Fibroblast of lung (primary cell): ENCODE measurements around the gene MTX2.

Experiments used
- CTCF ChIP-seq, 2 donors: IDR thresholded peaks in 1 of 2; conservative IDR thresholded peaks in 1 of 2; 1 replicate in 1 of 2; 2 replicates in 1 of 2; pipeline ENCODE4 v1.5.1; 2011 to 2012; ENCODE audit warnings: low read length in 2 of 2, control low read depth in 1 of 2, inconsistent platforms in 1 of 2, low read depth in 1 of 2, mild to moderate bottlenecking in 1 of 2
- EZH2 ChIP-seq: IDR thresholded peaks from 2 replicates; pipeline ENCODE4 v1.5.1; 2012; ENCODE audit warnings: low read length, control low read depth, mild to moderate bottlenecking; ENCODE audit errors: missing control alignments

DNA sequence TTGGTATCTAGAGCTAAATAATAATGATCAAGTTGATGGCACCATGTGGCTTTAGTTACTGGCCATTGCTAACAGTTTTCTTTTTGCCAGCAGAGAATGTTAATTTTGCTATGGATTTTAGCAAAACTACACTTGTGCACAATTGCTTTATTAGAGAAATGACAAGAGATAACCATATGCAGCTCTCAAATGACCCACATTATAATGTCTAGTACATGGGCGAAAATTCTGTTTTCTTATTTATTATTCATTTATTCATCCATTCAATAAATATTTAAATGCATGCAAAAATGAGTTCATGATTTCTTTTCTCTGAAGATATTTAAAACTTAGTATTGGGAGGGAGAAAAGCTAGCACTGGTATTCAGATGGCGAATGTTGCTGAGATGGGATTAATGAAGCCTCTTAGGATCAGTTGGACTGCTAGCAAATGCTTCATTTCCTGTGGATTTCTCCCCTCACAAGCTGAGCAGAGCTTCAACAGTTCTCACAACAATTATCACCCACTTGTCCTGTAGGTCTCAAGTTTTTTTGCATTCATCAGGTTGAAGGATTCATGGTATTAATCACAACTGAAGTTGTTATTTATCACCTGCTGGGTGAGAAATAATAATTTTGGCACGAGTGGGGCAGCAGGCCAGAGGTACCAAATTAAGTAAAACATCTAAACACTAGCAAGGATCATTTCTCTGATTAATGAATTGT, 95.2 kb downstream of the MTX2 start:
- no peak for TF ChIP-seq CTCF (conservative IDR thresholded peaks at IDR 0.05 in 1 of 2, IDR thresholded peaks at IDR 0.05 in 1 of 2; ENCODE audit: low read depth in 1 of 2, low read length in 2 of 2)
- TF ChIP-seq EZH2: no peak
